Measurements from ENCODE around the gene CDK4.
A peak's percentile ranks its signal among the peaks of the same experiment; 100 is the strongest.
"Not testable (repeated sequence)": the region's sequence is repeated elsewhere in the genome, so short reads cannot be mapped to it uniquely, and the experiment has no call there.

Gene CDK4

GRCh38 chr12:57751788-57752667, at the start of gene CDK4:
TSS of gene CDK4 (minus strand) at chr12:57752310. CDS start at chr12:57751717, 593 bp downstream.
- FAIRE-seq (peak; percentile 80), DNase-seq (ENCODE audit: low spot score) (peak; percentile 97)

GRCh38 chr12:57800965-57801364, 48.9 kb upstream of the CDK4 start:
- DNase-seq (ENCODE audit: low spot score) (no peak), FAIRE-seq (no peak)

DNA sequence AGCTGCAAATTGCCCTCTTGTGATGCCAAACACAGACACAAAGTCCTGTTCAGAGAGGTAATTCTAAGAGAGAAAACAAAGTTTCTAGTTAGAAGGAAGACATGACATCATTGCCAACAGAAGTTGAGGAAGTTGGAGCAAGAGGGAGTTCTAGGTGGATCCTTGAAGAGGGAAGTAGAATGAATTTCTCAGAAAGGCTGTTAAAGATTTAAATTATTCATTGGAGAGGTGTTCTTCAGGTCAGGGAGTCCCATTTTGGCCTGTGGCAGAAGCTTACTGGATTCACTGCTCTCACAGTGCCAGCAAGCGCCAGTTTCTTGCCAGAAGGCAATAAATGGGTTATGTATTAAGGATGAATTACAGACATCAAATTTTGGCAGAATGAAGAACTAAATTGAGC, 45.8 kb upstream of the CDK4 start:
- DNase-seq (ENCODE audit: low spot score) (no peak), FAIRE-seq (no peak)

- DNase-seq (ENCODE audit: low spot score): no peak
- no peak for FAIRE-seq
These were observed 44.9 kb upstream of the CDK4 start for GRCh38 chr12:57796996-57797395.

DNA sequence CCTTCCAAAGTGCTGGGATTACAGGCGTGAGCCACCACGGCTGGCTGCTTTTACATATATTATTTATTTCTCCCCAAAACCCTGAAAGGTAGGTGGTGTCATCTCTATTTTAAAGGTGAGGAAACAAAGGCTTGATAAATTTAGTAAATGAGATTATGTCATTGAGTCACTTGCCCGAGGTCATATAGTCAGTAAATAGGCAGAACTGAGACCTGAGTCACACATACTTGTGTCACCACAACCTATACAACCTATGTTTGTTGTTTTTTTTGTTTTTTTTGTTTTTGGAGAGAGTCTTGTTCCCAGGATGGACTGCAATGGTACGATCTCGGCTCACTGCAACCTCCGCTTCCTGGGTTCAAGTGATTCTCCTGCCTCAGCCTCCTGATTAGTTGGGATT, 43.2 kb upstream of the CDK4 start:
- peak; percentile 8 for DNase-seq (ENCODE audit: low spot score)
- FAIRE-seq: no peak

DNA sequence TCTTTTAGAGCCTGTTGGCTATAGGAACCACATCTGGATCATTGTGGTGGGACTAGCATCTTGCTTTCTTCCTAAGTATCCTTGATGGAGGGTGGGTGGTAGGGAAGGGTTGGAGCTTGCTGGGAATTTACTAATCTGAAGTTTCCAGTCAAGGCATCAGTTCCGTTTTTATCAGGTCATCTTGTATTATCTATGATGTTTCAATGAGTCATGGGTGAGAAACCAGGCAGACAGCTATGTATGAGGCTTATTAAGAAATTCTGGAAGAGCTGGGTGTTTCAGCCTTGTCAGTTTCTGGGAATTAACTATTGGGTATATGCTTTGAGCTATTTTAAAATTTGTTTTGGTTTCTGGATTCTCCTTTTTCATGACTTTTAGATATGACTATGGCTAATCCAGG, 41.8 kb upstream of the CDK4 start:
- no peak for FAIRE-seq

GRCh38 chr12:57783861-57784260, 31.8 kb upstream of the CDK4 start:
- DNase-seq (ENCODE audit: low spot score) (no peak), FAIRE-seq (no peak)

More for the DNA sequence above, 41.8 kb upstream of the CDK4 start:
- peak; percentile 46 for DNase-seq (ENCODE audit: low spot score)

- DNase-seq (ENCODE audit: low spot score): no peak
- FAIRE-seq: no peak
These were observed 31.3 kb upstream of the CDK4 start for GRCh38 chr12:57783466-57783801.

GRCh38 chr12:57782608-57783465, 30.7 kb upstream of the CDK4 start, which contains the start of gene TSFM:
TSS of gene TSFM (plus strand) at chr12:57782787. CDS start at chr12:57782802, 15 bp downstream.
- FAIRE-seq: peak; percentile 20
- peak; percentile 80 for DNase-seq (ENCODE audit: low spot score)

- no peak for DNase-seq (ENCODE audit: low spot score)
- FAIRE-seq: no peak
These were observed 30.1 kb upstream of the CDK4 start for GRCh38 chr12:57782243-57782607.

DNA sequence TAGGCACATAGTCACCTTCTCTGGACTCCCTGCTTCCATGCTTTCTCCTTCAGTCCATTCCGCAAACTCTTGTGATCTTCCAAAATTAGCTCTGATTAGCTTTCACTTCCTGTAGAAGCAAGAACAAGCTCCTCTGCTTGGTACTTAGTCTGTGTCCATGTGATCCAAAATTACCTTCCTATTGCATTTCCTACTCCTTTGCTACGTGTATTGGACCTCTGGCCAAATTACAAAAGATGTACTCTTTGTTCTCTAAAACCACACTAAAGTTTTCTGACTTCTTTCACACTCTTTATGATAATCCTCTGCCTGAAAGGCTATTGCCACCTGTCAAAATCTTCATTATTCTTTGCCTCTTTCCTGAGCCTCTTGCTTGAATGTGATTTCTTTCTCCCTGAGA, 29.7 kb upstream of the CDK4 start:
- FAIRE-seq: no peak
- DNase-seq (ENCODE audit: low spot score): no peak

GRCh38 chr12:57781244-57781643, 29.1 kb upstream of the CDK4 start:
- no peak for DNase-seq (ENCODE audit: low spot score)
- FAIRE-seq: no peak

DNA sequence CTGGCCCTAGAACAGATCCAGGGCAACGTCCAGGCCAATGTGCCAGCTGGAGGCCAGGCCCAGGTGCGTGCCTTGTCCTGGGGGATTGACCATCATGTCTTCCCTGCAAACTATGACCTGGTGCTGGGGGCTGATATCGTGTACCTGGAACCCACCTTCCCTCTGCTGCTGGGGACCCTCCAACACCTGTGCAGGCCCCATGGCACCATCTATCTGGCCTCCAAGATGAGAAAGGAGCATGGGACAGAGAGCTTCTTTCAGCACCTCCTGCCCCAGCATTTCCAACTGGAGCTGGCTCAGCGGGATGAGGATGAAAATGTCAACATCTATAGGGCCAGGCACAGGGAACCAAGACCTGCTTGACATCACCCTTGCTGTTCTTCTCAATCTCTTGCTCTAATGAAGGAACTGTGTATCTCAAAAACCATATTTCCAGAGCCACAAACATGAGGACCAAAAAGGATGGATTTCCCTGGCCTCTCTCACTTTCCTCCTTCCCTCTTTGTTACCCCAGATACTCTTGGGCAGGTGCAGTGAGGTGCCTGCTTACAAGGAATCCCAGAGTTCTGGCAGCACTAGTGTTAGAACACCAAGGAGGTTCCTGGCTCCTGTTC, 28.3 kb upstream of the CDK4 start:
- FAIRE-seq (no peak), DNase-seq (ENCODE audit: low spot score) (no peak)

GRCh38 chr12:57779736-57780135, 27.6 kb upstream of the CDK4 start:
- DNase-seq (ENCODE audit: low spot score) (peak; percentile 5), FAIRE-seq (no peak)

- FAIRE-seq: no peak
- no peak for DNase-seq (ENCODE audit: low spot score)
These were observed 25.8 kb upstream of the CDK4 start for GRCh38 chr12:57777911-57778310.

DNA sequence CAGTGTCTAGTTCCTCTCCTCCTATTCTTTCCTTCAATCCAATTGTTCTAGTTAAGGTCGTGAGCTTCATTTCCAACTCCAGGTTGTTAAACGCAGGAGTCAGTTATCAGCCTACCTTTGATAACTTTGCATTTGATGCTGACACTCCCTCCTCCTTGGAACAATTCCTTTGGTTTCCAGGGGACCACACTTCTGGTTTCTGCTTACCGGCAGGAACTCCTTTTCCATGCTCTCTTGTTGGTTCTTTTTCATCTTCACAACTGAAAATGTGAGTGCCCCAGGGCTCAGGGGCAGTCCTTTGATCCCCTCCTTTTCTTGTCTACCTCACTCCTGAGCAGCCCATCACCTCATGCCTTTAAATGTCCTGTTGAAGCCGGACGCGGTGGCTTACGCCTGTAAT, 25.3 kb upstream of the CDK4 start:
- no peak for FAIRE-seq
- no peak for DNase-seq (ENCODE audit: low spot score)

- FAIRE-seq: no peak
- DNase-seq (ENCODE audit: low spot score): no peak
These were observed 24.1 kb upstream of the CDK4 start for GRCh38 chr12:57776247-57776587.

DNA sequence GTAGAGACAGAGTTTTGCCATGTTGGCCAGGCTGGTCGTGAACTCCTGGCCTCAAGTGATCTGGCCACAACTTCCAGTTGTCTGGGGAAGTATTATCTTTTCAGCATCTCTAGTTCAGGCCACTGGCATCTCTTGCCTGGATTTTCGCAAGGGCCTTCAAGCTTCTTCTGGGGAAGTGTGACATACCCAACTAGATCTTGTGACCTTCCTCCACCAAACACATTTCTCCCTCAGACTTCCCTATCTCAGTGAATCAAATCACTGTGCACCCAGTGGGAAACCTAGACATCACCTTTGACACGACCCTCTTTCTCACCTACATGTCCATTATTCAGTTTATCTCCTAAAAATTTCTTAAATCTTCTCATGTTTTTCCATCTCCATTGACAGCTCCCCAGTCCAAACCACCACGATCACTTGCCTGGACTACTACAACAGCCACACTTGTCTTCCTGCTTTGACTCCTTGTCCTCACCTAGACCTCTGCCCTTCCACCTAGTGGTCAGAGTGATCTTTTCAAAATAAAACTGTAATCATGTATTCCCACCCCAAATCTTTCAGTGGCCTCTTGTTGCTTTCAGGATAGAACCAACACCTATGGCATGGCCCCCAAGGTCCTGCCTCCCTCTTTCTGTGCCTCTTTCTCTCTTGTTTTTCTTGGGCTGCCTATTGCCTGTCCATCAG, 23.6 kb upstream of the CDK4 start:
- DNase-seq (ENCODE audit: low spot score) (no peak), FAIRE-seq (no peak)

GRCh38 chr12:57775044-57775443, 22.9 kb upstream of the CDK4 start:
- DNase-seq (ENCODE audit: low spot score) (no peak), FAIRE-seq (no peak)

DNA sequence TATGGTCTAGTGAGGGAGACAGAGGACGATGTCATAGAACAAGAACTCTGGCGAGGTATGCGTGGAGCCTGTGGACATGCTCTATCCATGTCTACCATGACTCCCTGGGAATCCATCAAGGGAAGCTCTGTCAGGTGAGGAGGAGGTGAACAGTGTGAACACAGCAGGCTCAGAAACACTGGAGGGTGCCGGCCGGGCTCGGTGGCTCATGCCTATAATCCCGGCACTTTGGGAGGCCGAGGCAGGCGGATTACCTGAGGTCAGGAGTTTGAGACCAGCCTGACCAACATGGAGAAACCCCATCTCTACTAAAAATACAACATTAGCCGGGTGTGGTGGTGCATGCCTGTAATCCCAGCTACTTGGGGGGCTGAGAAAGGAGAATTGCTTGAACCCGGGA, 22.5 kb upstream of the CDK4 start:
- DNase-seq (ENCODE audit: low spot score); FAIRE-seq: not testable (repeated sequence)

All from RCC 7860 (cell line).